HepG2 (cell line): ENCODE results near the gene CFAP100.

ENCODE experiments used
- ARID3A ChIP-seq: IDR thresholded peaks from 2 replicates; pipeline ENCODE4 v1.6.1; 2012; ENCODE audit warnings: low read depth, low read length, improper control_type of control experiment
- CREM ChIP-seq, 2 experiments: sonication (generic) in 1 of 2; formaldehyde crosslinking in 1 of 2; IDR thresholded peaks; 2 replicates each; pipeline versions ENCODE4 v1.4.0 to v1.6.1; 2016 to 2020; ENCODE audit warnings: antibody characterized with exemption in 1 of 2, mild to moderate bottlenecking in 1 of 2, missing genetic modification reagents in 1 of 2
- CTCF ChIP-seq: sonication (generic); formaldehyde crosslinking; IDR thresholded peaks from 2 replicates; pipeline ENCODE4 v1.5.0; 2020; ENCODE audit warnings: mild to moderate bottlenecking, missing genetic modification reagents, moderate library complexity
- GABPB1 ChIP-seq: IDR thresholded peaks from 2 replicates; pipeline ENCODE4 v1.6.1; 2016; ENCODE audit warnings: mild to moderate bottlenecking, missing genetic modification reagents, moderate library complexity, missing compliant biosample characterization
- IKZF1 ChIP-seq: fragments of 450-650 bp; IDR thresholded peaks from 2 replicates; pipeline ENCODE4 v1.7.1; 2016
- POLR2AphosphoS5 ChIP-seq: IDR thresholded peaks from 2 replicates; pipeline ENCODE4 v1.6.1; 2012; ENCODE audit warnings: low read depth, low read length
- SMC3 ChIP-seq: IDR thresholded peaks from 2 replicates; pipeline ENCODE4 v1.6.1; 2011; ENCODE audit warnings: low read length, improper control_type of control experiment
- TAF15 ChIP-seq: fragments of 200-400 bp; formaldehyde crosslinking; IDR thresholded peaks from one replicate; pipeline ENCODE4 v1.6.1; 2018; ENCODE audit warnings: mild to moderate bottlenecking, low read depth, low read length; ENCODE audit not compliant: poor library complexity, severe bottlenecking
- TF ChIP-seq, protein P1 (sequence below): sonication (generic); formaldehyde crosslinking; IDR thresholded peaks from 2 replicates; pipeline ENCODE4 v1.4.0; 2020; ENCODE audit warnings: missing genetic modification reagents
- TF ChIP-seq, protein P2 (sequence below): sonication (generic); formaldehyde crosslinking; IDR thresholded peaks from 2 replicates; pipeline ENCODE4 v1.4.0; 2020; ENCODE audit warnings: missing genetic modification reagents

DNA sequence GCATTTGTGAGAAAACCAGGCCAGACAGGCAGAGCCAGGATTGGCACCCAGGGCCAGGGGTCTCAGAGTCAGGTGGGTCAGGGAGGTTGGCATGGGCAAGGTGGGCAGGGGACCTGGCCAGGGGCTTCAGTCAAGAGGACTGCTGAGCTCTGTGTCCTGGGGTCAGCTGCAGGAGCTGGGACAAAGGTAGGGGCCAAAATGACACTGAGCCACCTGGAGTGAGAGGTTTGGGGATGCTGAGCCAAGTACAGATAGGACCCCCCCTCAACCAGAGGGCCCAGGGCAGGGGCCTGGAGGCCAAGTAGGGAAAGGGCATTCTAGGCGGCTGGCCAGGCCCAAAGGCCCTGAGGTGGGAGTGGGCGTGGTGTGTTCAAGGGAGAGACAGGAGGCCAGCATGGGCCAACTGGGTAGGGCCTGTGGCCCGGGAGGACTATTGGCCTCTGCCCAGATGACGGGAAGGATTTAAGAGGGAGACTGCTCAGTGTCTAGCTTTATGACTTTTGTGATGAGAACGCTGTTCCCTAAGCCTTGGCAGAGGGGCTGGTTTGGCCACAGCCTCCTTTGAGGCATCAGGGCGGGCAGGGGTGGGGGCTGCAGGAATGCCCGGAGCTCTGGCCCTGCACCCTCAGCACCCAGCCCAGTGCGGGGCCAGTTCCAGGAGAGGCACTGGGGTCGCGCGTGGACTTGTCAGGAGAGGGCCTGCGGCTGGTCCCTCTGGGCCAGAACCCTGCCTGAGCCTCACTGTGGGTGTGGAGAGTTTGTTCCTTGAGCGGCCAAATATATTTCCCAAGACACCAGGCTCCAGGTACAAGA, 3.1 kb downstream of the CFAP100 start:
- TF ChIP-seq SMC3: no peak
- TF ChIP-seq, protein P1, sequence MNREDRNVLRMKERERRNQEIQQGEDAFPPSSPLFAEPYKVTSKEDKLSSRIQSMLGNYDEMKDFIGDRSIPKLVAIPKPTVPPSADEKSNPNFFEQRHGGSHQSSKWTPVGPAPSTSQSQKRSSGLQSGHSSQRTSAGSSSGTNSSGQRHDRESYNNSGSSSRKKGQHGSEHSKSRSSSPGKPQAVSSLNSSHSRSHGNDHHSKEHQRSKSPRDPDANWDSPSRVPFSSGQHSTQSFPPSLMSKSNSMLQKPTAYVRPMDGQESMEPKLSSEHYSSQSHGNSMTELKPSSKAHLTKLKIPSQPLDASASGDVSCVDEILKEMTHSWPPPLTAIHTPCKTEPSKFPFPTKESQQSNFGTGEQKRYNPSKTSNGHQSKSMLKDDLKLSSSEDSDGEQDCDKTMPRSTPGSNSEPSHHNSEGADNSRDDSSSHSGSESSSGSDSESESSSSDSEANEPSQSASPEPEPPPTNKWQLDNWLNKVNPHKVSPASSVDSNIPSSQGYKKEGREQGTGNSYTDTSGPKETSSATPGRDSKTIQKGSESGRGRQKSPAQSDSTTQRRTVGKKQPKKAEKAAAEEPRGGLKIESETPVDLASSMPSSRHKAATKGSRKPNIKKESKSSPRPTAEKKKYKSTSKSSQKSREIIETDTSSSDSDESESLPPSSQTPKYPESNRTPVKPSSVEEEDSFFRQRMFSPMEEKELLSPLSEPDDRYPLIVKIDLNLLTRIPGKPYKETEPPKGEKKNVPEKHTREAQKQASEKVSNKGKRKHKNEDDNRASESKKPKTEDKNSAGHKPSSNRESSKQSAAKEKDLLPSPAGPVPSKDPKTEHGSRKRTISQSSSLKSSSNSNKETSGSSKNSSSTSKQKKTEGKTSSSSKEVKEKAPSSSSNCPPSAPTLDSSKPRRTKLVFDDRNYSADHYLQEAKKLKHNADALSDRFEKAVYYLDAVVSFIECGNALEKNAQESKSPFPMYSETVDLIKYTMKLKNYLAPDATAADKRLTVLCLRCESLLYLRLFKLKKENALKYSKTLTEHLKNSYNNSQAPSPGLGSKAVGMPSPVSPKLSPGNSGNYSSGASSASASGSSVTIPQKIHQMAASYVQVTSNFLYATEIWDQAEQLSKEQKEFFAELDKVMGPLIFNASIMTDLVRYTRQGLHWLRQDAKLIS (CRISPR knock-in tag): no peak
- no peak for TF ChIP-seq TAF15
- no peak for TF ChIP-seq ARID3A
- TF ChIP-seq, protein P2, sequence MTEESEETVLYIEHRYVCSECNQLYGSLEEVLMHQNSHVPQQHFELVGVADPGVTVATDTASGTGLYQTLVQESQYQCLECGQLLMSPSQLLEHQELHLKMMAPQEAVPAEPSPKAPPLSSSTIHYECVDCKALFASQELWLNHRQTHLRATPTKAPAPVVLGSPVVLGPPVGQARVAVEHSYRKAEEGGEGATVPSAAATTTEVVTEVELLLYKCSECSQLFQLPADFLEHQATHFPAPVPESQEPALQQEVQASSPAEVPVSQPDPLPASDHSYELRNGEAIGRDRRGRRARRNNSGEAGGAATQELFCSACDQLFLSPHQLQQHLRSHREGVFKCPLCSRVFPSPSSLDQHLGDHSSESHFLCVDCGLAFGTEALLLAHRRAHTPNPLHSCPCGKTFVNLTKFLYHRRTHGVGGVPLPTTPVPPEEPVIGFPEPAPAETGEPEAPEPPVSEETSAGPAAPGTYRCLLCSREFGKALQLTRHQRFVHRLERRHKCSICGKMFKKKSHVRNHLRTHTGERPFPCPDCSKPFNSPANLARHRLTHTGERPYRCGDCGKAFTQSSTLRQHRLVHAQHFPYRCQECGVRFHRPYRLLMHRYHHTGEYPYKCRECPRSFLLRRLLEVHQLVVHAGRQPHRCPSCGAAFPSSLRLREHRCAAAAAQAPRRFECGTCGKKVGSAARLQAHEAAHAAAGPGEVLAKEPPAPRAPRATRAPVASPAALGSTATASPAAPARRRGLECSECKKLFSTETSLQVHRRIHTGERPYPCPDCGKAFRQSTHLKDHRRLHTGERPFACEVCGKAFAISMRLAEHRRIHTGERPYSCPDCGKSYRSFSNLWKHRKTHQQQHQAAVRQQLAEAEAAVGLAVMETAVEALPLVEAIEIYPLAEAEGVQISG (CRISPR knock-in tag): no peak
- TF ChIP-seq POLR2AphosphoS5: no peak
- TF ChIP-seq GABPB1 (CRISPR knock-in tag): no peak
- TF ChIP-seq IKZF1: no peak
- TF ChIP-seq CTCF (CRISPR knock-in tag): no peak
- TF ChIP-seq CREM (IDR thresholded peaks at IDR 0.05): no peak
- no peak for TF ChIP-seq CREM (CRISPR knock-in tag; IDR thresholded peaks at IDR 0.05)
